ENCODE results near the gene SMR3B. TPM values are rescaled to one million over a fixed set of nuclear protein-coding genes. Genes with fewer than 3 reads are reported as not detected.

SMR3B gene
- total and polyA plus RNA-seq, 2 experiments from 2014 or later, result not detected

DNA sequence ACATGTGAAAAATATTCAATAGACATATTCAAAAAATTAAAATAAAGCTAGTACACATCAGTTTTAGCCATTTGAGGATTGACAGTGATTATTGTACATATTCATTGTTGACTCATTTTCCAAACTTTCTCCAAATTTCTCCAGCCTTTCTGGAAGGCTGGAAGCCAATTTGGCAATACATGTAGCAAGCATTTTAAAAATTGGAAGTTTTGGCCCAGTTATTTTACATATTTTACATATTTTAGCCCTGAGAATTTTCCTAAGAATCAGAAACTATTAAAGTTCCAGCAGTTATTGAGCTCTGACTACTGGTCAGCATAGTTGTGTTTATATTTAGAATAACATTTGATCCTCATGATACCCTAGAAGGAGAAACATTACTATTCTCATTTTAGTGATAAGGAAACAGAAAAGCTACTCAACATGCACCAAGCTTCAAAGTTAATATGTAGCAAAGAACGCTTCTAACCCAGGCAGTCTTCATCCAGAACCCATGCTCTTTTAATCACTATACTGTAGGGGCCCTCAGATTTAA is 45.0 kb upstream of the SMR3B start:
- H4K20me1 ChIP-seq (ENCODE audit: insufficient read depth, poor library complexity, severe bottlenecking), result no peaks in the 10 kb centered on the region
- H2AFZ ChIP-seq, result no peak overlapping the region
- H3K79me2 ChIP-seq, result no peaks in the 10 kb centered on the region
- WGBS (ENCODE audit: low lambda C conversion rate, missing lambda C conversion rate), result 70% methylated on average over 1 of the region's 1 CpG
- no peaks in the 10 kb centered on the region for H3K36me3 ChIP-seq (replicated peaks; ENCODE audit: insufficient read depth, low read depth)
- TF ChIP-seq EZH2phosphoT487 (IDR thresholded peaks at IDR 0.05; ENCODE audit: low read depth, severe bottlenecking, unreplicated experiment) (no peak), CTCF (IDR thresholded peaks at IDR 0.05; ENCODE audit: poor library complexity) (no peak), EZH2 (IDR thresholded peaks at IDR 0.05; ENCODE audit: borderline replicate concordance) (no peak)
- no peak overlapping the region for H3K4me3 ChIP-seq
- no peaks in the 10 kb centered on the region for H3K9me3 ChIP-seq (ENCODE audit: low read depth)
- no peak for DNase-seq (ENCODE audit: low spot score)
- H3K4me1 ChIP-seq (ENCODE audit: insufficient read depth), result no peaks in the 10 kb centered on the region
- H3K9me2 ChIP-seq (replicated peaks; ENCODE audit: insufficient read depth), result no peaks in the 10 kb centered on the region
- H3K4me2 ChIP-seq, result no peak overlapping the region
- no peaks in the 10 kb centered on the region for H3K27me3 ChIP-seq
- no peak overlapping the region for H3K27ac ChIP-seq

DNA sequence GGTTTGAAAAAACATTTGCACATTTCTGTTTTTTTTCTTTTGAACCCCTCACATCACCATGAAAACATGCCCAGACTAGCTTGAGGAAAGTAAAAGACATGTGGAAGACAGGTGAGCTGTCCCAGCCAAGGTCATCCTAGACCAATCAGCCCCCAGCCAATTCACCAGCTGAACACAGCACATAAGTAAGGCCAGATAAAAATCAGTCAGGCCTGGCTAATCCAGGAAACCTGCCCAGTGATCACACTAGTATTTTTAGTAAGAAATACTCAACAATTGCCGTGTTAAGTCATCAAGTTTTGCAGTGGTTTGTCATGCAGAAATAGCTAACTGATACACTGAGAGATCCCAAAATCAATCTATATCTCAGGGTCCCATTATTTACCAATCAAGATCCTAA is 26.7 kb upstream of the SMR3B start:
- Histone ChIP-seq H3K4me1 (ENCODE audit: insufficient read depth) (no peaks in the 10 kb centered on the region), H3K9me3 (ENCODE audit: low read depth) (no peaks in the 10 kb centered on the region), H3K4me2 (no peak overlapping the region), H4K20me1 (ENCODE audit: insufficient read depth, poor library complexity, severe bottlenecking) (no peaks in the 10 kb centered on the region), H3K79me2 (no peaks in the 10 kb centered on the region), H3K9me2 (replicated peaks; ENCODE audit: insufficient read depth) (no peaks in the 10 kb centered on the region), H3K27me3 (no peaks in the 10 kb centered on the region), H3K27ac (no peak overlapping the region), H3K4me3 (no peak overlapping the region), H2AFZ (no peak overlapping the region), H3K36me3 (replicated peaks; ENCODE audit: insufficient read depth, low read depth) (no peaks in the 10 kb centered on the region)
- WGBS (ENCODE audit: low lambda C conversion rate, missing lambda C conversion rate), result 82% methylated on average over 1 of the region's 1 CpG
- no peak for DNase-seq (ENCODE audit: low spot score)
- TF ChIP-seq CTCF (IDR thresholded peaks at IDR 0.05; ENCODE audit: poor library complexity) (no peak), EZH2 (IDR thresholded peaks at IDR 0.05; ENCODE audit: borderline replicate concordance) (no peak), EZH2phosphoT487 (IDR thresholded peaks at IDR 0.05; ENCODE audit: low read depth, severe bottlenecking, unreplicated experiment) (no peak)

DNA sequence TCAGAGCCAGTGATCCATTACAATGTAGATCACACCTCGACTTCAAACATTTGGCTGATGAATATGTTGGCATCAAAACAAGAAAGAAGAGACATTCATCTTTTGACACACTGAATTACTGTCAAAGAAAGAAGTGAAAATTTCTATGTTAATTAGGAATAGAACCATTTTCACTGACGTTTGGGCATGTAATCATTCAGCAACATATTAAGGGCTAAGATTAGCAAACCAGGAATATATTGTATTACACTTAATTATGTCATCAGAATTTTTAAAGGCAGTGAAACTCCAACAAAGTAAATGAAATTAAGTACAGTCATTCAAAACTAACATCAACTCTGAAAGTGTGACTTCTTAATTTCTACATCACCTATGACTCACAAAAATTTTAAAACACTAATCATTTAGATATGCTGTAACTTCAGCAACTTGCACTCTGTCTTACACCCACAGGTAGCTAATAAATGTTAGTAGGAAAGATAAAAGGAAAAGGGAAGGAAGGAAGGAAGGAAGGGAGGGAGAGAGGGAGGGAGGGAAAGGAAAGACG is 23.7 kb upstream of the SMR3B start:
- no peak overlapping the region for H2AFZ ChIP-seq
- H3K9me2 ChIP-seq (replicated peaks; ENCODE audit: insufficient read depth), result no peaks in the 10 kb centered on the region
- H4K20me1 ChIP-seq (ENCODE audit: insufficient read depth, poor library complexity, severe bottlenecking), result no peaks in the 10 kb centered on the region
- H3K4me3 ChIP-seq, result no peak overlapping the region
- no peaks in the 10 kb centered on the region for H3K9me3 ChIP-seq (ENCODE audit: low read depth)
- H3K36me3 ChIP-seq (replicated peaks; ENCODE audit: insufficient read depth, low read depth), result no peaks in the 10 kb centered on the region
- H3K79me2 ChIP-seq, result no peaks in the 10 kb centered on the region
- H3K4me2 ChIP-seq, result no peak overlapping the region
- no peak overlapping the region for H3K27ac ChIP-seq
- 52% methylated on average over 3 of the region's 3 CpGs for WGBS (ENCODE audit: low lambda C conversion rate, missing lambda C conversion rate)
- H3K4me1 ChIP-seq (ENCODE audit: insufficient read depth), result no peaks in the 10 kb centered on the region
- no peaks in the 10 kb centered on the region for H3K27me3 ChIP-seq
- DNase-seq (ENCODE audit: low spot score), result no peak
- TF ChIP-seq CTCF (IDR thresholded peaks at IDR 0.05; ENCODE audit: poor library complexity) (no peak), EZH2 (IDR thresholded peaks at IDR 0.05; ENCODE audit: borderline replicate concordance) (no peak), EZH2phosphoT487 (IDR thresholded peaks at IDR 0.05; ENCODE audit: low read depth, severe bottlenecking, unreplicated experiment) (no peak)

Measured in hepatocyte (in vitro differentiated cells).